GM19023 (cell line): Measurements from ENCODE around the gene BDH2.
A peak's percentile ranks its signal among the peaks of the same experiment; 100 is the strongest.

ENCODE experiments used
- ATAC-seq: cut with Tn5 transposase; IDR thresholded peaks from one replicate; pipeline ENCODE4 v1.9.1; 2021; ENCODE audit warnings: mild to moderate bottlenecking, moderate library complexity; ENCODE audit not compliant: unreplicated experiment

The BDH2 gene

GRCh38 chr4:103085555-103086196 is 14.0 kb downstream of the BDH2 start:
- ATAC-seq, result no peak

- ATAC-seq, result no peak
Measured at GRCh38 chr4:103079621-103080020, 20.0 kb downstream of the BDH2 start.

- peak; percentile 63 for ATAC-seq
Measured at GRCh38 chr4:103076747-103077347, 22.8 kb downstream of the BDH2 start, which contains the start of gene SLC9B2. TSS of gene SLC9B2 (minus strand) at chr4:103076761. CDS start at chr4:103067550, 9,211 bp downstream.

GRCh38 chr4:103075894-103076746 is 23.5 kb downstream of the BDH2 start:
- ATAC-seq, result peak; percentile 65

- peak; percentile 1 for ATAC-seq
Measured at GRCh38 chr4:103075435-103075893, 24.2 kb downstream of the BDH2 start.

- no peak for ATAC-seq
Measured at GRCh38 chr4:103074744-103075434, 24.7 kb downstream of the BDH2 start.

- ATAC-seq, result no peak
Measured at GRCh38 chr4:103073792-103074438, 25.7 kb downstream of the BDH2 start.

- ATAC-seq, result no peak
Measured at GRCh38 chr4:103067841-103068547, 31.6 kb downstream of the BDH2 start.

GRCh38 chr4:103060453-103061148 is 39.0 kb downstream of the BDH2 start:
- no peak for ATAC-seq

GRCh38 chr4:103054030-103054429 is 45.6 kb downstream of the BDH2 start:
- ATAC-seq, result no peak

GRCh38 chr4:103052779-103053178 is 46.9 kb downstream of the BDH2 start:
- ATAC-seq, result no peak

- ATAC-seq, result no peak
Measured at GRCh38 chr4:103052145-103052544, 47.5 kb downstream of the BDH2 start.

- no peak for ATAC-seq
Measured at GRCh38 chr4:103050736-103051436, 48.7 kb downstream of the BDH2 start.

GRCh38 chr4:103046416-103047290 is 53.0 kb downstream of the BDH2 start:
- peak; percentile 99 for ATAC-seq

- no peak for ATAC-seq
Measured at GRCh38 chr4:103044183-103044582, 55.5 kb downstream of the BDH2 start.

GRCh38 chr4:103036169-103036568 is 63.5 kb downstream of the BDH2 start:
- ATAC-seq, result no peak

- peak; percentile 66 for ATAC-seq
Measured at GRCh38 chr4:103032574-103032973, 67.1 kb downstream of the BDH2 start.

- ATAC-seq, result no peak
Measured at GRCh38 chr4:103030791-103031190, 68.8 kb downstream of the BDH2 start.
